ENCODE data around the gene AQP4. TPM values are rescaled to one million over a fixed set of nuclear protein-coding genes. Genes with fewer than 3 reads are reported as not detected.

Gene AQP4
- total and polyA plus RNA-seq, 10 of the 15 experiments (the other 5 are each of a cell fraction or from before 2014, with no cell fraction given) = 0.10 to 0.18 TPM; not detected in 8

- Histone ChIP-seq H3K9ac (ENCODE audit: control insufficient read depth, insufficient read depth, low read length) (no peak overlapping the region), H2AFZ (ENCODE audit: control insufficient read depth, low read depth, low read length) (no peak overlapping the region), H3K4me2 (ENCODE audit: control insufficient read depth, insufficient read depth) (no peak overlapping the region), H3K9me3 (replicated peaks; ENCODE audit: control insufficient read depth, insufficient read depth, low read length) (no peaks in the 10 kb centered on the region), H3K36me3 (ENCODE audit: control insufficient read depth in 2 of 2, insufficient read depth in 2 of 2, low read length in 1 of 2) (no peaks in the 10 kb centered on the region), H3K4me1 (ENCODE audit: control insufficient read depth, insufficient read depth, low read length) (no peaks in the 10 kb centered on the region), H3K27me3 (replicated peaks in 1 of 2; ENCODE audit: control insufficient read depth in 2 of 2, insufficient read depth in 2 of 2, low read length in 1 of 2) (no peaks in the 10 kb centered on the region), H3K79me2 (ENCODE audit: control insufficient read depth, insufficient read depth, low read length) (no peaks in the 10 kb centered on the region), H3K27ac (ENCODE audit: control insufficient read depth, insufficient read depth) (no peak overlapping the region), H3K4me3 (no peak overlapping the region), H4K20me1 (ENCODE audit: control insufficient read depth, insufficient read depth) (no peaks in the 10 kb centered on the region)
- no peak for ATAC-seq
- TF ChIP-seq GATAD2B (conservative IDR thresholded peaks at IDR 0.05; ENCODE audit: low read depth) (no peak), ASH2L (IDR thresholded peaks at IDR 0.05; ENCODE audit: borderline replicate concordance, low read depth) (no peak), NFYB (IDR thresholded peaks at IDR 0.05; ENCODE audit: insufficient read depth, low read depth, low read length) (peak; percentile 53; the same call in 1 of the 2 replicates), ZNF592 (IDR thresholded peaks at IDR 0.05) (no peak), CREB1 (IDR thresholded peaks at IDR 0.05; ENCODE audit: low read depth) (no peak), PKNOX1 (IDR thresholded peaks at IDR 0.05) (peak; percentile 46; the same call in 1 of the 2 replicates)
- POLR2A ChIA-PET = no interaction called here
- SMC1A ChIA-PET (ENCODE audit: uncharacterized antibody, unreplicated experiment) = interaction anchor here (0.6 kb wide), 1 partner anchor 491 kb away, joined by 3 read pairs; no protein-coding TSS in a partner anchor
- in situ Hi-C loops (cut with MboI) = loop anchor here (10.0 kb wide), 1 partner anchor 799 kb away; no protein-coding TSS in a partner anchor
- DNase-seq (ENCODE audit: low read depth, low spot score) = no peak
- BruUV-seq (replicated peaks) = no TSS peak
- RAD21 ChIA-PET (ENCODE audit: unreplicated experiment) = no interaction called here
- 67% methylated on average over 1 of the region's 1 CpG for WGBS (ENCODE audit: insufficient coverage, insufficient replicate concordance, low lambda C conversion rate, missing lambda C conversion rate)
- CTCF ChIA-PET = interaction anchor here (0.6 kb wide), 1 partner anchor 189 kb away, joined by 3 read pairs; no protein-coding TSS in a partner anchor
- no peak for FAIRE-seq
- intact Hi-C loops (cut with micrococcal nuclease; ENCODE audit: unreplicated experiment) = no loop called here
Observed at GRCh38 chr18:26806224-26806623, 59.3 kb downstream of the AQP4 start.

Measured in GM12878 (cell line).